NT2/D1 (cell line): Measurements from ENCODE around the gene PLOD2.

Source experiments
- SUZ12 ChIP-seq: IDR thresholded peaks from 2 replicates; pipeline ENCODE4 v1.6.1; 2011; ENCODE audit not compliant: insufficient read length, insufficient read depth; ENCODE audit errors: extremely low read depth
- YY1 ChIP-seq: IDR thresholded peaks from 2 replicates; pipeline ENCODE4 v1.6.1; 2011; ENCODE audit not compliant: insufficient read length, insufficient read depth
- ZNF274 ChIP-seq: IDR thresholded peaks from 2 replicates; pipeline ENCODE4 v1.6.1; 2011; ENCODE audit warnings: mild to moderate bottlenecking, low read depth, low read length

GRCh38 chr3:146128179-146128578 lies 32.8 kb downstream of the PLOD2 start:
- TF ChIP-seq YY1 (no peak), ZNF274 (no peak), SUZ12 (no peak)
